ENCODE measurements around the gene PHF20. TPM values are rescaled to one million over a fixed set of nuclear protein-coding genes. Genes with fewer than 3 reads are reported as not detected.

PHF20 gene
- total RNA-seq, 1 experiment from 2014 or later = 37.2 TPM

DNA sequence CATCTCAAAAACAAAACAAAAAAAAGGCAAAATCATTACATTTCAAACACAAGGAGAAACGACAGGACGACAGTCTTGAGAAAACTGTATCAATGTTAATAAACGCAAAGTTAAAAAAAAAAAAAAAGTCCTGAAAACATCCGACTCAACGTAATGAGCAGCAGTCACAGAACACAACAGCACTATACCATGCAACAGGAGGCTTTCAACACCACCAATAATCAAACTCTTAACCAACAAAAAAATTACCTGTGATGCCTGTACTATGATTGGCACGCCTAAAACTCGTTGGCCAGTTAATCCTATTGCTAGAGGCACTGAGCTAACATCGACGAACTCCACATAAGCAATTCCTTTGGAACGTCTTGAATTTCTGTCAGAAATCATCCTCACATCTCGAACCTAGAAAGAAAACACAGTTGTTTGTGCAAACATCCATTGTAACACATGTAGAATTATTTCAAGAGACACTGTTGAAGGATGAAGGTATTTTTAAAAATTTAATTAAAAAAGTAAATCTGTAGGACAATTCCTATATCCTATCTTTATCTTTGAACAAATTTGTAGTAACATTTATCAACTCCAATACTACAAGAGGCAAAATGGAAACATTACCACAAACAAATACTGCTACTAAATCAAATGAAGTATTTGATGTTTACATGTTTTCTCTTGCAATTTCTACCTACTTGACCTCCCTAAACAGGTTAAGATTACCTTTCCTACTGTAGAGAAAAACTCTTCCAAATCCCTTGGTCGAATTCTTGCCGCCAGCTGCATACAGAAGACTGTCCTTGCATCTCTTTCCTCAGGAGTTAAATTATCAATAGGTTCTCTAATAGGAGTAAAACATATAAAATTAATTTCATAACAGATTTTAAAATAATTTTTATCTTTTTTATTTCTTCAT, 47.2 kb upstream of the PHF20 start:
- no peak for DNase-seq
- POLR2A ChIA-PET (ENCODE audit: unreplicated experiment) = interaction anchor here (0.6 kb wide), 1 partner anchor 230 kb away, joined by 14 read pairs; the partner anchor contains the start of gene SCAND1
- Histone ChIP-seq H2AFZ (ENCODE audit: low read length) (no peak overlapping the region), H3K27me3 (ENCODE audit: low read length) (no peaks in the 10 kb centered on the region), H3K79me2 (ENCODE audit: low read length) (peaks cover 91% of the 10 kb centered on the region), H3F3A (ENCODE audit: low read length, unreplicated experiment) (peaks cover 9% of the 10 kb centered on the region), H3K4me3 (ENCODE audit: low read length) (no peak overlapping the region), H3K9ac (ENCODE audit: low read length) (no peak overlapping the region), H3K27ac (ENCODE audit: low read length) (no peak overlapping the region), H3K4me1 (ENCODE audit: insufficient read depth, low read length) (no peaks in the 10 kb centered on the region), H3K9me3 (ENCODE audit: low read length) (no peaks in the 10 kb centered on the region), H3K9me2 (replicated peaks; ENCODE audit: low read length) (no peaks in the 10 kb centered on the region), H4K20me1 (ENCODE audit: low read length) (peaks cover 72% of the 10 kb centered on the region), H3K4me2 (ENCODE audit: low read length) (no peak overlapping the region), H3K36me3 (ENCODE audit: low read depth, low read length) (peaks cover 87% of the 10 kb centered on the region)
- intact Hi-C loops (cut with micrococcal nuclease) = no loop called here
- CTCF ChIA-PET = no interaction called here
- ATAC-seq = no peak
- TF ChIP-seq EZH2 (IDR thresholded peaks at IDR 0.05; ENCODE audit: low read length, unreplicated experiment) (no peak), EZH2phosphoT487 (IDR thresholded peaks at IDR 0.05; ENCODE audit: borderline replicate concordance, low read length) (no peak)
- TF ChIP-seq, protein P1, sequence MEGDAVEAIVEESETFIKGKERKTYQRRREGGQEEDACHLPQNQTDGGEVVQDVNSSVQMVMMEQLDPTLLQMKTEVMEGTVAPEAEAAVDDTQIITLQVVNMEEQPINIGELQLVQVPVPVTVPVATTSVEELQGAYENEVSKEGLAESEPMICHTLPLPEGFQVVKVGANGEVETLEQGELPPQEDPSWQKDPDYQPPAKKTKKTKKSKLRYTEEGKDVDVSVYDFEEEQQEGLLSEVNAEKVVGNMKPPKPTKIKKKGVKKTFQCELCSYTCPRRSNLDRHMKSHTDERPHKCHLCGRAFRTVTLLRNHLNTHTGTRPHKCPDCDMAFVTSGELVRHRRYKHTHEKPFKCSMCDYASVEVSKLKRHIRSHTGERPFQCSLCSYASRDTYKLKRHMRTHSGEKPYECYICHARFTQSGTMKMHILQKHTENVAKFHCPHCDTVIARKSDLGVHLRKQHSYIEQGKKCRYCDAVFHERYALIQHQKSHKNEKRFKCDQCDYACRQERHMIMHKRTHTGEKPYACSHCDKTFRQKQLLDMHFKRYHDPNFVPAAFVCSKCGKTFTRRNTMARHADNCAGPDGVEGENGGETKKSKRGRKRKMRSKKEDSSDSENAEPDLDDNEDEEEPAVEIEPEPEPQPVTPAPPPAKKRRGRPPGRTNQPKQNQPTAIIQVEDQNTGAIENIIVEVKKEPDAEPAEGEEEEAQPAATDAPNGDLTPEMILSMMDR (conservative IDR thresholded peaks at IDR 0.05; ENCODE audit: low read depth, low read length) = no peak
- no TSS peak for BruUV-seq (replicated peaks)

DNA sequence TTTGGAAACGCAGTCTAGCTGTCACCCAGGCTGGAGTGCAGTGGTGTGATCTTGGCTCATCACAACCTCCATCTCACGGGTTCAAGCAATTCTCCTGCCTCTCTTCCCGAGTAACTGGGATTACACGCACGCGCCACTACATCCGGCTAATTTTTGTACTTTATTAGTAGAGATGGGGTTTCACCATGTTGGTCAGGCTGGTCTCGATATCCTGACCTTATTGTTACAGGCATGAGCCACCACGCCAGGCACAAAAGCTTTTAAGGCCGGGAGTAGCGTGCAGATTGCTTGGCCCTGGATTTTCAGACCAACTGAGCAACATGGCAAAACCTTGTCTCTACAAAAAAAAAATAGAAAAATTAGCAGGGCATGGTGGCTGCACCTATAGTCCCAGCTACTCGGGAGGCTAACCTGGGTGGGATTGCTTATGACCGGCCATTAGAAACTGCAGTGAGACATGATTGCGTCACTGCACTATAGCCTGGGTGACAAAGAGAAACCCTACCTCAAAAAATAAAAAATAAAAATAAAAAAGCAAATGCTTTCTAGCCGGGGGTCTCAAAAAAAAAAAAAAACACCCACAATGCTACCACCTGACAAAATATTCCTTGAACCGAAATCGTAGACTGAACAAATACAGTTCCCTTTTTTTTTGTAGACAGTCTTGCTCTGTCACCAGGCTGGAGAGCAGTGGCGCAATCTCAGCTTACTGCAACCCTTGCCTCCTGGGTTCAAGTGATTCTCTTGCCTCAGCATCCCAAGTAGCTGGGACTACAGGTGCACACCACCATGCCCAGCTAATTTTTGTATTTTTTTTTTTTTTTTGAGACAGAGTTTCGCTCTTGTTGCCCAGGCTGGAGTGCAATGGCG, 44.7 kb upstream of the PHF20 start:
- TF ChIP-seq, protein P1 (conservative IDR thresholded peaks at IDR 0.05; ENCODE audit: low read depth, low read length) = no peak
- TF ChIP-seq EZH2 (IDR thresholded peaks at IDR 0.05; ENCODE audit: low read length, unreplicated experiment) = no peak
- TF ChIP-seq EZH2phosphoT487 (IDR thresholded peaks at IDR 0.05; ENCODE audit: borderline replicate concordance, low read length) = no peak
- peaks cover 86% of the 10 kb centered on the region for H3K36me3 ChIP-seq (ENCODE audit: low read depth, low read length)
- CTCF ChIA-PET = no interaction called here

More for the DNA sequence above, 44.7 kb upstream of the PHF20 start:
- H3K4me3 ChIP-seq (ENCODE audit: low read length) = no peak overlapping the region
- H3K9me3 ChIP-seq (ENCODE audit: low read length) = no peaks in the 10 kb centered on the region
- no peak overlapping the region for H3K27ac ChIP-seq (ENCODE audit: low read length)
- peaks cover 4% of the 10 kb centered on the region for H3F3A ChIP-seq (ENCODE audit: low read length, unreplicated experiment)
- H2AFZ ChIP-seq (ENCODE audit: low read length) = no peak overlapping the region
- H3K4me1 ChIP-seq (ENCODE audit: insufficient read depth, low read length) = no peaks in the 10 kb centered on the region
- peaks cover 73% of the 10 kb centered on the region for H4K20me1 ChIP-seq (ENCODE audit: low read length)
- BruUV-seq (replicated peaks) = no TSS peak
- no peak overlapping the region for H3K4me2 ChIP-seq (ENCODE audit: low read length)
- H3K9me2 ChIP-seq (replicated peaks; ENCODE audit: low read length) = no peaks in the 10 kb centered on the region
- DNase-seq = no peak
- POLR2A ChIA-PET (ENCODE audit: unreplicated experiment) = no interaction called here
- H3K27me3 ChIP-seq (ENCODE audit: low read length) = no peaks in the 10 kb centered on the region
- no peak overlapping the region for H3K9ac ChIP-seq (ENCODE audit: low read length)
- no peak for ATAC-seq
- intact Hi-C loops (cut with micrococcal nuclease) = no loop called here
- peaks cover 91% of the 10 kb centered on the region for H3K79me2 ChIP-seq (ENCODE audit: low read length)
